K562 (cell line): Measurements from ENCODE around the gene ZNF473. TPM values are rescaled to one million over a fixed set of nuclear protein-coding genes. Genes with fewer than 3 reads are reported as not detected.

Experiments
- ASH1L ChIP-seq: fragments of 450-650 bp; IDR thresholded peaks from 2 replicates; pipeline ENCODE4 v1.6.1; 2018; ENCODE audit warnings: borderline replicate concordance, mild to moderate bottlenecking, low read depth; ENCODE audit not compliant: partially characterized antibody
- CREB5 ChIP-seq: fragments of 250-450 bp; sonication (Bioruptor Pico); IDR thresholded peaks from 2 replicates; pipeline ENCODE4 v1.5.0; 2020; ENCODE audit warnings: mild to moderate bottlenecking
- FOXK1 ChIP-seq: sonication (generic); formaldehyde crosslinking; IDR thresholded peaks from 2 replicates; pipeline ENCODE4 v1.8.0; 2022; ENCODE audit warnings: missing genetic modification reagents, mild to moderate bottlenecking, borderline replicate concordance
- MTF1 ChIP-seq: fragments of 250-450 bp; sonication (Bioruptor Pico); IDR thresholded peaks from 2 replicates; pipeline ENCODE4 v1.9.0; 2021; ENCODE audit warnings: moderate library complexity, mild to moderate bottlenecking, inconsistent platforms, borderline replicate concordance
- NCOA2 ChIP-seq, 2 experiments: fragments of 450-650 bp; IDR thresholded peaks; 2 replicates each; pipeline ENCODE4 v1.6.1; 2018; ENCODE audit warnings: mild to moderate bottlenecking in 2 of 2, moderate library complexity in 1 of 2; ENCODE audit not compliant: partially characterized antibody in 2 of 2
- PCBP1 ChIP-seq: fragments of 200-400 bp; formaldehyde crosslinking; IDR thresholded peaks from 2 replicates; pipeline ENCODE4 v1.6.1; 2018; ENCODE audit warnings: mild to moderate bottlenecking, low read depth, low read length; ENCODE audit not compliant: poor library complexity, severe bottlenecking
- RAD51 ChIP-seq: fragments of 450-650 bp; IDR thresholded peaks from 2 replicates; pipeline ENCODE4 v1.7.1; 2016; ENCODE audit warnings: low read depth, mild to moderate bottlenecking, borderline replicate concordance
- RBM14 ChIP-seq: fragments of 200-400 bp; formaldehyde crosslinking; IDR thresholded peaks from 2 replicates; pipeline ENCODE4 v1.6.1; 2018; ENCODE audit warnings: low read depth, mild to moderate bottlenecking, low read length, moderate library complexity, borderline replicate concordance; ENCODE audit not compliant: insufficient read depth
- RBM39 ChIP-seq: fragments of 200-400 bp; formaldehyde crosslinking; optimal IDR thresholded peaks from 2 replicates; pipeline ENCODE3; 2018; ENCODE audit warnings: low read depth, low read length
- TCF7L2 ChIP-seq: fragments of 150-350 bp; IDR thresholded peaks from 2 replicates; pipeline ENCODE4 v1.6.1; 2016; ENCODE audit warnings: low read depth, mild to moderate bottlenecking, low read length, moderate library complexity
- ZNF134 ChIP-seq: fragments of 250-450 bp; sonication (Bioruptor Pico); conservative IDR thresholded peaks from 2 replicates; pipeline ENCODE4 v1.4.0; 2020
- ZNF407 ChIP-seq: fragments of 450-650 bp; IDR thresholded peaks from 2 replicates; pipeline ENCODE4 v1.6.1; 2016; ENCODE audit warnings: low read depth
- ZNF444 ChIP-seq: fragments of 250-450 bp; sonication (Bioruptor Pico); IDR thresholded peaks from 2 replicates; pipeline ENCODE4 v1.4.0; 2020; ENCODE audit warnings: mild to moderate bottlenecking, moderate library complexity
- ZSCAN29 ChIP-seq: fragments of 450-650 bp; IDR thresholded peaks from 2 replicates; pipeline ENCODE4 v1.6.1; 2017
- polyA plus RNA-seq, 8 experiments: library from polyadenylated mRNA; depleted of rRNA in 4 of 8; stranded (reverse) in 5 of 8; unstranded in 3 of 8; fragments of >200 nt; fragmentation: Nextera tagmentation in 2 of 8; fragmentation: Illumina TruSeq in 1 of 8; extraction: Ambion mirVana in 2 of 8; extraction: Trizol in 1 of 8; gene quantifications; 2 replicates each; pipeline versions ENCODE4 v1.2.1 to v1.2.3, GENCODE V29; 2011 to 2014; ENCODE audit warnings: inconsistent platforms in 1 of 8, missing spikeins in 1 of 8
- total RNA-seq, 7 experiments: library from RNA; depleted of rRNA in 6 of 7; stranded (reverse); fragments of >200 nt in 6 of 7; fragmentation: Illumina TruSeq in 2 of 7; extraction: Trizol in 2 of 7; gene quantifications; 2 replicates each; pipeline versions ENCODE4 v1.2.1 to v1.2.3, GENCODE V29; 2011 to 2021; ENCODE audit warnings: low replicate concordance in 1 of 7

Gene ZNF473
- total and polyA plus RNA-seq, 9 of the 15 experiments (the other 6 are each of a cell fraction or from before 2014, with no cell fraction given) = 8.2 to 34.0 (median 28.5) TPM

DNA sequence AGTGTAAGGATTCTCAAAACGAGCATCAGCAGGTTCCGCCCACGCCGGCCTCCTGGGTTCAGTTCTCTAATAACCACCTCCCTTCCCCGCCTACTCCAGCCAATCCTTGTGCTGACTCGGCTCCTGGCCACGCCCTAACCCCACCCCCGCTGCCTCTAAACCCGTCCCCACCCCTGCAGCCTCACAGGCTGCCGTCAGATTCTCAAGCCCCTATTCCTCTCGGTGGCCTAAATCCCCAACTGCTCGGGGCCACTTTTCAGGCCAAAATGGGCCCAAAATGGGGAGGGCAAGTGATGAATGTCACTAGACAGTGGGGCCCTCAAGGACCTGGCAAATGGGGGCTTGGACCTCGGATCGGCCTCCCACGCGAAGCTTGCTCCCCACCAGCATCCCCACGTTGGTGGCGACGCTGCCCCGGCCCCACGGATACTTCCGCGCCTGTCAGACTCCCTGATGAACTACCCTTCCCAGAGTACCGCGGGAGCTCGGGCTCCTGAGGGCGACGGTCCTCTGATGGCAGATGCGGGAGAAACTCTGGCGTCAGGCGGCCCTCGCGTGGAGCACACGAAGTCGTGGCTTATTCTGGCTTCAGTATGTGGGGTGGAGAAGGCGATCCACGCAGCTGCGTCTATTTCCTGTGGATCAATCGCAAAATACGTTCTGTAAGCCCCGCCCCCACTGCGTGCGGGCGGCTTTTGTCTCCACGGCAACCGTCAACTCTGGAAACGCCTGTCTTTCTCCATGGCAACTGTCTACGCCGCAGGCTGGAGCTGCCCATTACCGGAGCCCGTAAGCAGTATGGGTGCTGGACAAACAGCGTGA lies 24.8 kb downstream of the ZNF473 start (continued):
- TF ChIP-seq RBM14 = no peak
- TF ChIP-seq ZNF444 = no peak
- TF ChIP-seq NCOA2 (IDR thresholded peaks at IDR 0.05; ENCODE audit: partially characterized antibody in 2 of 2) = no peak
- TF ChIP-seq ZNF134 (CRISPR knock-in tag) = no peak
- no peak for TF ChIP-seq FOXK1 (CRISPR knock-in tag)
- TF ChIP-seq MTF1 (CRISPR knock-in tag) = no peak
- no peak for TF ChIP-seq RBM39
- TF ChIP-seq RAD51 = no peak
- TF ChIP-seq CREB5 = no peak
- TF ChIP-seq ASH1L = no peak
- no peak for TF ChIP-seq PCBP1
- TF ChIP-seq TCF7L2 = no peak
- no peak for TF ChIP-seq ZSCAN29
- peak; percentile 73 for TF ChIP-seq ZNF407
